Hepatocyte (in vitro differentiated cells): ENCODE results near the gene RIPK1.

Source experiments
- EZH2phosphoT487 ChIP-seq: fragments of 200-600 bp; sonication (generic); IDR thresholded peaks from one replicate; pipeline ENCODE4 v1.6.1; 2018; ENCODE audit warnings: antibody characterized with exemption, mild to moderate bottlenecking, low read depth, moderate library complexity; ENCODE audit not compliant: unreplicated experiment, severe bottlenecking
- TF ChIP-seq, protein P1 (sequence below): fragments of 200-600 bp; sonication (generic); IDR thresholded peaks from 2 replicates; pipeline ENCODE4 v1.5.1; 2016; ENCODE audit warnings: antibody characterized with exemption, mild to moderate bottlenecking; ENCODE audit not compliant: poor library complexity

GRCh38 chr6:3041606-3042005, 26.7 kb upstream of the RIPK1 start:
- TF ChIP-seq, protein P1, sequence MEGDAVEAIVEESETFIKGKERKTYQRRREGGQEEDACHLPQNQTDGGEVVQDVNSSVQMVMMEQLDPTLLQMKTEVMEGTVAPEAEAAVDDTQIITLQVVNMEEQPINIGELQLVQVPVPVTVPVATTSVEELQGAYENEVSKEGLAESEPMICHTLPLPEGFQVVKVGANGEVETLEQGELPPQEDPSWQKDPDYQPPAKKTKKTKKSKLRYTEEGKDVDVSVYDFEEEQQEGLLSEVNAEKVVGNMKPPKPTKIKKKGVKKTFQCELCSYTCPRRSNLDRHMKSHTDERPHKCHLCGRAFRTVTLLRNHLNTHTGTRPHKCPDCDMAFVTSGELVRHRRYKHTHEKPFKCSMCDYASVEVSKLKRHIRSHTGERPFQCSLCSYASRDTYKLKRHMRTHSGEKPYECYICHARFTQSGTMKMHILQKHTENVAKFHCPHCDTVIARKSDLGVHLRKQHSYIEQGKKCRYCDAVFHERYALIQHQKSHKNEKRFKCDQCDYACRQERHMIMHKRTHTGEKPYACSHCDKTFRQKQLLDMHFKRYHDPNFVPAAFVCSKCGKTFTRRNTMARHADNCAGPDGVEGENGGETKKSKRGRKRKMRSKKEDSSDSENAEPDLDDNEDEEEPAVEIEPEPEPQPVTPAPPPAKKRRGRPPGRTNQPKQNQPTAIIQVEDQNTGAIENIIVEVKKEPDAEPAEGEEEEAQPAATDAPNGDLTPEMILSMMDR = no peak
- TF ChIP-seq EZH2phosphoT487 = no peak
